ENCODE results near the gene ADAMTS19.

DNA sequence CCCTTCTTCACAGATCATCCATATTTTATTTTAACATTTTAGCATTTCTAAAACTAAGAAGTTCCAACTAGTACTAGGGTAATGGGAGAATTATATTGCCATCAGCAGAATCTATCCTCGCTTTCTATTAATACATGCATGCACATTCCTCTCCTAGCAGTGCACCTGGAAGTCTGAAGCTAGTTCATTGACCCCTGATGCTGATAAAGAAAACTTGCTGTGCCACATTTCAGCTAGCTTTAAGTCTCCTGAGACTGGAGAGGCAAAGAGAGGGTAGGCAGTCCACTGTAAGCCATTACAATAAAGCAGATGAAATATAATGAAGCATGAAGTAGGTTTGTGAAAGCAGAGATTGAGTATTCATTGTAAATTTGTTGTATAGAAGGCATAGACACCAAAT is 303.6 kb downstream of the ADAMTS19 start:
- TF ChIP-seq FOSL2 (CRISPR knock-in tag; IDR thresholded peaks at IDR 0.05) (no peak), POLR2A (IDR thresholded peaks at IDR 0.05; ENCODE audit: insufficient read depth in 1 of 2, low read depth in 2 of 2, low read length in 2 of 2) (no peak)

All from HepG2 (cell line).